ENCODE measurements around the gene PPFIBP1. TPM values are rescaled to one million over a fixed set of nuclear protein-coding genes. Genes with fewer than 3 reads are reported as not detected.

PPFIBP1 gene
- total and polyA plus RNA-seq, 2 of the 13 experiments (the other 11 are each of a cell fraction or from before 2014, with no cell fraction given), result 16.2 to 21.8 TPM

DNA sequence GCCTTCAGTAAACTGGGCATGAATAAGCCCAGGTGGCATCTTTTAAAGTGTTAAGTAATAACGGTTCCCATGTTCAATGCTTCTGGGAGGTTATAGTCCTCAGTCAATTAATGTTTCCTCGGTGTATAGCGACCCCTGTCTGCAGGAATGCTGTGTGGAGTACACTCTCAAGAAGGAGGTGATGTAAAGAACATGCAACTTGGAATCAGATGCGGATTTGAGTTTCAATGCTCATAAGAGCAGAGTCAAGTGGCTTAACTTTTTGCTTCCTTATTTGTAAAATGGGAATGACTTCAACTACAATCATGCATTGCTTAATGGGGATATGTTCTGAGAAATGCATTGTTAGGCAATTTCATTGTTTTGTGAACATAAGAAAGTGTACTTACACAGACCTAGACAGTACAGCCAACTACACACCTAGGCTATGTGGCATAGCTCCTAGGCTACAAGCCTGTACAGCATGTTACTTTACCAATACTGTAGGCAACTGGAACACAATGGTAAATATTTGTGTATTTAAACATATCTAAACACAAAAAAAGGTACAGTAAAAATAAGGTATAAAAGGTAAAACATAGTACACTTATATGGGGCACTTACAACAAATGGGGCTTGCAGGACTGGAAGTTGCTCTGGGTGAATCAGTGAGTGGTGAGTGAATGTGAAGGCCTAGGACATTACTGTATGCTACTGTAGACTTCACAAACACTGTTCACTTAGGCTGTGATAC is 179.9 kb downstream of the PPFIBP1 start (continued):
- no peak for TF ChIP-seq ZNF574 (CRISPR knock-in tag; IDR thresholded peaks at IDR 0.05)
- TF ChIP-seq ZNF761 (CRISPR knock-in tag; conservative IDR thresholded peaks at IDR 0.05), result no peak
- no peak for TF ChIP-seq USF2 (IDR thresholded peaks at IDR 0.05; ENCODE audit: low read depth, low read length)
- TF ChIP-seq USF2 (CRISPR knock-in tag; IDR thresholded peaks at IDR 0.05; ENCODE audit: borderline replicate concordance), result no peak
- TF ChIP-seq, protein P1, sequence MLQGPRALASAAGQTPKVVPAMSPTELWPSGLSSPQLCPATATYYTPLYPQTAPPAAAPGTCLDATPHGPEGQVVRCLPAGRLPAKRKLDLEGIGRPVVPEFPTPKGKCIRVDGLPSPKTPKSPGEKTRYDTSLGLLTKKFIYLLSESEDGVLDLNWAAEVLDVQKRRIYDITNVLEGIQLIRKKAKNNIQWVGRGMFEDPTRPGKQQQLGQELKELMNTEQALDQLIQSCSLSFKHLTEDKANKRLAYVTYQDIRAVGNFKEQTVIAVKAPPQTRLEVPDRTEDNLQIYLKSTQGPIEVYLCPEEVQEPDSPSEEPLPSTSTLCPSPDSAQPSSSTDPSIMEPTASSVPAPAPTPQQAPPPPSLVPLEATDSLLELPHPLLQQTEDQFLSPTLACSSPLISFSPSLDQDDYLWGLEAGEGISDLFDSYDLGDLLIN (CRISPR knock-in tag; IDR thresholded peaks at IDR 0.05; ENCODE audit: borderline replicate concordance), result no peak
- TF ChIP-seq ZNF224 (CRISPR knock-in tag; IDR thresholded peaks at IDR 0.05), result no peak
- no peak for TF ChIP-seq DDIT3 (CRISPR knock-in tag; IDR thresholded peaks at IDR 0.05)
- 0 out of 2 replicates have a peak, but pooled peaks have one; percentile 35 for TF ChIP-seq ZFP1 (CRISPR knock-in tag; IDR thresholded peaks at IDR 0.05)
- no peak for TF ChIP-seq CERS6 (CRISPR knock-in tag; IDR thresholded peaks at IDR 0.05)
- TF ChIP-seq, protein P2, sequence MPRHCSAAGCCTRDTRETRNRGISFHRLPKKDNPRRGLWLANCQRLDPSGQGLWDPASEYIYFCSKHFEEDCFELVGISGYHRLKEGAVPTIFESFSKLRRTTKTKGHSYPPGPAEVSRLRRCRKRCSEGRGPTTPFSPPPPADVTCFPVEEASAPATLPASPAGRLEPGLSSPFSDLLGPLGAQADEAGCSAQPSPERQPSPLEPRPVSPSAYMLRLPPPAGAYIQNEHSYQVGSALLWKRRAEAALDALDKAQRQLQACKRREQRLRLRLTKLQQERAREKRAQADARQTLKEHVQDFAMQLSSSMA (CRISPR knock-in tag; IDR thresholded peaks at IDR 0.05), result no peak
- TF ChIP-seq, protein P3, sequence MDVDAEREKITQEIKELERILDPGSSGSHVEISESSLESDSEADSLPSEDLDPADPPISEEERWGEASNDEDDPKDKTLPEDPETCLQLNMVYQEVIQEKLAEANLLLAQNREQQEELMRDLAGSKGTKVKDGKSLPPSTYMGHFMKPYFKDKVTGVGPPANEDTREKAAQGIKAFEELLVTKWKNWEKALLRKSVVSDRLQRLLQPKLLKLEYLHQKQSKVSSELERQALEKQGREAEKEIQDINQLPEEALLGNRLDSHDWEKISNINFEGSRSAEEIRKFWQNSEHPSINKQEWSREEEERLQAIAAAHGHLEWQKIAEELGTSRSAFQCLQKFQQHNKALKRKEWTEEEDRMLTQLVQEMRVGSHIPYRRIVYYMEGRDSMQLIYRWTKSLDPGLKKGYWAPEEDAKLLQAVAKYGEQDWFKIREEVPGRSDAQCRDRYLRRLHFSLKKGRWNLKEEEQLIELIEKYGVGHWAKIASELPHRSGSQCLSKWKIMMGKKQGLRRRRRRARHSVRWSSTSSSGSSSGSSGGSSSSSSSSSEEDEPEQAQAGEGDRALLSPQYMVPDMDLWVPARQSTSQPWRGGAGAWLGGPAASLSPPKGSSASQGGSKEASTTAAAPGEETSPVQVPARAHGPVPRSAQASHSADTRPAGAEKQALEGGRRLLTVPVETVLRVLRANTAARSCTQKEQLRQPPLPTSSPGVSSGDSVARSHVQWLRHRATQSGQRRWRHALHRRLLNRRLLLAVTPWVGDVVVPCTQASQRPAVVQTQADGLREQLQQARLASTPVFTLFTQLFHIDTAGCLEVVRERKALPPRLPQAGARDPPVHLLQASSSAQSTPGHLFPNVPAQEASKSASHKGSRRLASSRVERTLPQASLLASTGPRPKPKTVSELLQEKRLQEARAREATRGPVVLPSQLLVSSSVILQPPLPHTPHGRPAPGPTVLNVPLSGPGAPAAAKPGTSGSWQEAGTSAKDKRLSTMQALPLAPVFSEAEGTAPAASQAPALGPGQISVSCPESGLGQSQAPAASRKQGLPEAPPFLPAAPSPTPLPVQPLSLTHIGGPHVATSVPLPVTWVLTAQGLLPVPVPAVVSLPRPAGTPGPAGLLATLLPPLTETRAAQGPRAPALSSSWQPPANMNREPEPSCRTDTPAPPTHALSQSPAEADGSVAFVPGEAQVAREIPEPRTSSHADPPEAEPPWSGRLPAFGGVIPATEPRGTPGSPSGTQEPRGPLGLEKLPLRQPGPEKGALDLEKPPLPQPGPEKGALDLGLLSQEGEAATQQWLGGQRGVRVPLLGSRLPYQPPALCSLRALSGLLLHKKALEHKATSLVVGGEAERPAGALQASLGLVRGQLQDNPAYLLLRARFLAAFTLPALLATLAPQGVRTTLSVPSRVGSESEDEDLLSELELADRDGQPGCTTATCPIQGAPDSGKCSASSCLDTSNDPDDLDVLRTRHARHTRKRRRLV (CRISPR knock-in tag; IDR thresholded peaks at IDR 0.05), result no peak
- TF ChIP-seq ZBTB7A (CRISPR knock-in tag; IDR thresholded peaks at IDR 0.05), result no peak
- TF ChIP-seq, protein P4, sequence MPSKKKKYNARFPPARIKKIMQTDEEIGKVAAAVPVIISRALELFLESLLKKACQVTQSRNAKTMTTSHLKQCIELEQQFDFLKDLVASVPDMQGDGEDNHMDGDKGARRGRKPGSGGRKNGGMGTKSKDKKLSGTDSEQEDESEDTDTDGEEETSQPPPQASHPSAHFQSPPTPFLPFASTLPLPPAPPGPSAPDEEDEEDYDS (CRISPR knock-in tag; IDR thresholded peaks at IDR 0.05), result no peak
